Frontal cortex (tissue), 4 donors: Measurements from ENCODE around the gene PLPP1. TPM values are rescaled to one million over a fixed set of nuclear protein-coding genes. Genes with fewer than 3 reads are reported as not detected.

Experiments used
- DNase-seq, 2 donors: peaks; one replicate each; pipeline ENCODE4 v3.0.0; 2012; ENCODE audit warnings: low spot score in 2 of 2
- FAIRE-seq: peaks from 2 replicates; lab custom pipeline; 2012; peaks lifted over from hg19 to GRCh38; lab: Jason Lieb, UNC
- total RNA-seq: library from RNA; depleted of rRNA; stranded (reverse); fragments of >200 nt; gene quantifications from one replicate; pipeline ENCODE4 v1.2.3, GENCODE V29; 2014
- donor health status: control.
- donor health status: control.
- donor health status: control.

Gene PLPP1
- total RNA-seq, 1 donor from 2014 or later = 25.7 TPM

DNA sequence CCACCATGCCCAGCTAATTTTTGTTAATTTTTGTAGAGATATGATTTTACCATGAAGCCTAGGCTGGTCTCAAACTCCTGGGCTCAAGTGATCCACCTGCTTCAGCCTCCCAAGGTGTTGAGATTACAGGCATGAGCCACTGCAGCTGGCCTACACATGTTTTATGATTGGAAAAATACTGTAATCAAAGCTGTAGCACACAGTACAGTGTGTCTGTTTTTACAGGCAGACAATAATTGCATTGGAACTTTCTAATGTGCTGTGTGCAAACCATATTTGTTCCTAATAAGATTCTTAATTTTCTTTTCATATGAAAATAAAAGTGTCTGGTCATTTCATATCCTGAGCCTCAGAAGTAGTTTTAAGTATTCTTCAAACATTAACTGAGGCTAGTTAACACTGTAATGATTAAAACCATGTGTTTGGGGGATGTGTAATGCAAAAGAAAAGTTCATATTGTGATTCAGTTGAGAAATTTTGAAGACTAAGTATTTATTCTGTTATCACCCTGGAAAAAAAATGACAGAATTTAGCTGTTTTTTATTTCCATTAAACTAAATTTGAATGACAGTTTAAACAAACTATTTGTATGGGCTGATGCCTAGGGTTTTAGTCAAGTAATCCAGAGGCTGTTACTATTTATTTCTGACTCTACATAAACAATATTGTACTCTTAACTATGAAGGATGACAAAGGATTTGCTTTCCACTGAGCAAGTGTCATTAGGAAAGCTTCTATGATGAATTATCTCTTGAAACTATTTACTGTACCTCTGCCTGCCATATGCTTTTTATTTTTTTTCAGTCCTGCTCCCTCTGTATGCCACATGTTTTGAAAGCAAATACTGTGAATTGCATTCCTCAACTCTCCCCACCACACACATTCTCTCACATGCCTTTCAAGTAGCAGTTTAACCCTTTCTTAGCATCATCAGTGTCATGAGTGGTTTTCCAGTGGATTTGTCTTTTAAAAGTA, 115.5 kb downstream of the PLPP1 start:
- no peak for FAIRE-seq

DNA sequence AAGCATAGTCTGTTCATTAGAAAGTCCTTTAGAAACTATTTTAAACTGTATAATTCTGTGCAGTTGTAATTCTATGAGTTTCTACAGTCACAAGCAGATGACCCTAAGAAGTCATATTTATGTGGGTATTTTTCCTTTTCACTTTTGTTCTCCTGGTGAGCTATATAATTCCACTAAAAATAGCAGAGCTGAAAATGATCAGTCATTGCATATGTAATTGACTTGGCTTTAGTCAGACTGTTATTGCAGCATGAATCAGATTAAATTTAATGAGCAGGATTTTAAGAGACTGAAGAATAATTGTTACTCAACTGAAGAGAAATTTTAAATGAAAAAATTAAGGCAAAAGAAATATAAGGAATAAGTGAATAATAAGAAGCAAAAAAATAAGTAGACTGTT, 118.5 kb downstream of the PLPP1 start:
- FAIRE-seq (no peak), DNase-seq (no peak)

More for the DNA sequence above, 115.5 kb downstream of the PLPP1 start:
- no peak for DNase-seq

DNA sequence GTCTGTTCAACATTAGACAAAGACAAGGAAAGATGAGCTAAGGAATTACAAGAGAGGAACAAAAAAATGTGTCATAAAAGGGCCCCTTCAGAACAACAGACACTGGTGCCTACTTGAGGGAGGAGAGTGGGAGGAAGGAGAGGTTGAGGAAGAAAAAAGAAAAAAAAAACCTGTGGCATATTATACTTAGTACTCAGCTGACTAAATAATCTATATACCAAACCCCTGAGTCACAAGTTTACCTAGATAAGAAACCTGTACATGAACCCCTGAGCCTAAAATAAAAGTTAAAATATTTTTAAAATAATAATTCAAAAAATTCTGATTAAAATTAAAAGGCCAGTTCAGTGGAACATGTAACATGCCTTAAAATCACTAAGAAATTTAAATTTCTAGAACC, 119.7 kb downstream of the PLPP1 start:
- DNase-seq = no peak
- FAIRE-seq = no peak

DNA sequence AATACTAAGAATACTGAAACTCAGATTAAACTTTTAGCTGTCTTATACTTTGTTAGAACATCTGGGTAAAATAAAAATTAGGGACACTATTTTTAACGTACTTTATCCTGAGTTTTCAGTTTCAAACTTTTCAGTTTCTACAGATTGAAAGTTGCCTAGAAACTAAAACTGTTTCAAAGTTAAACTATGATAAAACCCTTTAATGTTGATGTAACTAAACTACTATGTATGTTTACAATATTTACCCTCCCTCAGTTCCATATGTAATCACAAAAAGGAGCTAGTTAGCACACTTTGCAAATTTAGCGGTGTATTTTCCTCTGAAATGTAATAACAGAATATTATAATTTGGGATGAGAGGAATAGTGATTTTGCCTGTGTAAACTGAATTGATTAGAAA, 121.1 kb downstream of the PLPP1 start:
- no peak for DNase-seq
- FAIRE-seq = no peak

DNA sequence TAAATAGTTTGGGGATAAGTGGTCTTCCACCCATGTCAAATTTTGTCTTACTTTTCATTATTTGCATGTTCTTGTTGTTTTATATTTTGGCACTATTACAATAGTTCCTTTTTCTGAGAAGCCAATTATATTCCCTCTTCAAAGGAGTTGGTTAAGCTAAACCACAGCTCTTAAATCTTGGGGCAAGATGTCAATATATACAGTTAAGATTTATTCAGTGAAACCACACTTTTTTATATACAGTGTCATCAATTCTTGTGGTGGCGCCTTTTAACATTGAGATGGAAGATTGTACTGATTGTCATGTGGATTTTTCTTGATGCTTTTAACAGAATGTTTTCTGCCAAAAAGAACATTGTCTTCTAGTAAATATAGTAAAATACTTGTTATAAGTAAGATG, 122.9 kb downstream of the PLPP1 start:
- DNase-seq (no peak), FAIRE-seq (no peak)

DNA sequence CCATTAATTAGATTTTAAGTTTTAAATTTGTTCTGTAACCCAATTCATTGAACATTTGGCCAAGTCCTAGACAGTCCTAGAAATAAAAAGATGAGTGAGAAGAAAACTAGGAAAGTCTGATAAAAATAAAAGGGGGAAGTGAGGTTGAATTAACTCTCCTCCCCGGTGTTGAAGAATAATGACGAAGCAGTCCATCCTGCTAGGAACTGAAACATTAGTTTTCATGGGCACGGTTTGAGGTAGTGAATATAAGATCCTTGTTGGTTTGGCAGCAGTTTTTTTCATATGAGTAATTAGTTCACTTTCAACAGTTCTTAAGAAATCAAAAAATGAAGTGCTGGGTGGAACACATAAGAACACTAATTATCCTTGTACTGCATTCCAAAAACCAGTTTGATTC, 123.9 kb downstream of the PLPP1 start:
- DNase-seq = no peak
- FAIRE-seq = no peak

DNA sequence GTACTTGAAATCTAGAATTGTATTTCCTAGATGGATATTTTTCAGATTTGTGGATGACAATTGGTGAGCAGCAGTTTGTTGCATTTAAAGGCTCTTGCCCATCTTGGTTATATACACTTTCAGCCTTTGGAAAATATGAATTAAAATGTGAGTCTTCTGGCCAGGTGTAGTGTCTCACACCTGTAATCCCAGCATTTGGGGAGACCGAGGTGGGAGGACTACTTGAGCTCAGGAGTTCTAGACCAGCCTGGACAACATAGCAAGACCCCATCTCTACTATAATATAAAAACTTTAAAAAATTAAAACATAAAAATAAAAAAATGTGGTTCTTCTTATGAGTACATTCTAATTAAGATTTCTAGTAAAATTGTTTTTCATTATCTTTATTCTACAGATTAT, 125.0 kb downstream of the PLPP1 start:
- peak; percentile 85 for FAIRE-seq
- no peak for DNase-seq

DNA sequence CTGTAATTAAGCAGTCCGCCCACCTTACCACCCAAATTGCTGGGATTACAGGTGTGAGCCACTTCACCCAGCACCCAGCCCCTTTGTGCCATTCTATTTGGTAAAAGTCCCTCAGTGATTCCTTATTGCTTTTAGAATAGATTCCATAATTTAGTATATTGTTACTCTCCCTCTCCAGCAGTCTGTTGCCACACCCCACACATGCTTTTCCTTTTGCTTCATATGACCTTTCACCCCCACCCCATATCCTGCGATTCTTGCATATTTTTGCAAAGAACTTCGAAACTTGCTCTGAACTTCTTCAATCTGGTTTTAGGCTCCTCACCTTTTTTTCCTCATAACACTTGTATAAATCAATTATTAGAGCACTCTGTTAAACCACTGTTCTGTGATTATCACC, 126.8 kb downstream of the PLPP1 start:
- FAIRE-seq (no peak), DNase-seq (no peak)

DNA sequence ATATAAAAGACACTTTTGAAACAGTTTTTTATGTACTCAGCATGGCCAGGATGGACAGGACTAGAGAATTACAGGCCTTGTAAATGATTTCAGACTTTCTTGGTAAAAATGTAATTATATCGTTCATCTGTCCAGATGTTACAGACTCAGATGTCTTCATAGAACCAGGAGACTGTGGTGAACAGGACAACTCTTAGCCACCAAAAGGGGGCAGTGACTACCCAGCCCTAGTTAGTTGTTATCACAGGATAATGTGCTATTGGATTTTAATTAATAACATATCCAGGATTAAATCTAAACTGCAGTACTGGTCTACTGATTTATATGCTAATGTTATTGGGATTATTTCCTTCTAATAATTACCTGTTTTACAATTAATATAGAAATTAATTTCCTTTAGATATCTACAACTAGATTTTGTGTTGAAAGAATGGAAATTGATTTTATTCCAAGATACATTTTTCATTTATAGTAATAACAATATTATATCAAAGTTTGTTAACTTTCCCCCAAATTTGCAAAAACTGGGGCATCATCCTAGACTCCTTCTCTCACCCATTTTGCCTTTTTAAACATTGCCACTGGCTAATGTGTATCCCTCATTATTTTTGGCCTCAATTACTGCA, 127.6 kb downstream of the PLPP1 start:
- DNase-seq = peak in 1 of 2 donors; percentile 8
- peak; percentile 48 for FAIRE-seq

DNA sequence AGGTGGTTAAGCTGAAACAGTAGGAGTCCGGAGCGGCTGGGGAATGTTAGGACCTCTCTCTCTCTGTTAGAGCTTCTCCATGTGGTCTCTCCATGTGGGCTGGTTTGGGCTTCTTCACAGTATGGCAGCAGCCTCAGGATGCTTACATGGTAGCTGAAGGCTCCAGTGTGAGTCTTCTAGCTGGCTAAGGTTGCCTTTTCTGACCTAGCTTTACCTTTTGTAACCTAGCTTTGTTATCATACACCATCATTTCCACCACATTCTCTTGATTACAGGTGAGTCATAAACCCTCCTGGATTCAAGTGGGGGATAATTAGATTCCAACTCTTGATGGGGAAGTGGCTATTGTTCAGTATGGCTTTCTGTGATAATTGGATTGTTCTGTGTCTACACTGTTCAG, 128.5 kb downstream of the PLPP1 start:
- DNase-seq = no peak
- no peak for FAIRE-seq

DNA sequence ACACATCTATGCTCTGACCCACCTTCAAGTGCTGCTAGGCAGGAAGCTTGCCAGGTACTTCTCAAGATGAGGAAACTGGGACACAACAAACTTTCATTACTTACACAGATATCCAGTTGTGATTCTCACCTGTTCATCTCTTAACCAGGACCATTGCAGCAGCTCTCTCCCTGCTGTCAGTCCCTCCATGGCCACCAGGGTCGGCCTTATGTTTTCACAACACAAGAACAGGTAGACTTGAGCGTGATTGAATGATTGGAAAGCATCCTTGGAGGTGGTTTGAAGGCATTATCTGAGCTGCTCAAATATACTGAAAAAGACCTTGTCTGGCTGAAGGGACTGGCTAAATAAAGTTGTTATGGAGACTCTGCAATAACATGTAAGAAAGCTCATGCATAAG, 132.6 kb downstream of the PLPP1 start:
- FAIRE-seq (no peak), DNase-seq (no peak)

DNA sequence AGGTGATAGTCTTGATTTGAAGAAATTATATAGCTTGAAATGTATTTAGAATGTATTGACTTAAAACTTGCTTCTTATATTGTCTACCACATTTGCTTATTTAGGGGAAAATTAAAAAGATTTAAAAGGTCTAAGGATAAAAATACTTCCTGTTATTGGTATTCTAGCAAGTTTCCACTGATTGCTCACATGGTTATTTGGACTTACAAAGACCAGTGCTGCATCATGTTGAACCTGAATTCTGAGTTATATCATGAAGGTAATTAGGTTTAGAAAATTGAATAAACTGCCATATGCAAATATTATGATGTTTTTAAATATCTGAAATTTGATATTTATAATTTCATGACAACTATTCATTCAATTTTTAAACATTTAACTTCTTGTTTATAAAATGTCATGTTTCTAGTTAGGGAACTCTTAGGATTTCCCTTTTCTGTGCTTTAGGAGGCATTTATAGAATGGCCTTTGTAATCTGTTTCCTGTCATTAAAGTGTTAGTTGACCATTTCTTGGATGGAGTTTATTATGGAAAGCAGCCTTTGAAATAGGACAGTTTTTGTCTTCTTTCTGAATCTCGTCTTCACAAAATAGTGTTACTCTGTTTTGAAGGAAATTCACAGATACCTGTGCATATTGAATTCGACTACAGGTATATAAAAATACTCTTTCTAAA, 141.1 kb downstream of the PLPP1 start:
- DNase-seq (no peak), FAIRE-seq (no peak)

DNA sequence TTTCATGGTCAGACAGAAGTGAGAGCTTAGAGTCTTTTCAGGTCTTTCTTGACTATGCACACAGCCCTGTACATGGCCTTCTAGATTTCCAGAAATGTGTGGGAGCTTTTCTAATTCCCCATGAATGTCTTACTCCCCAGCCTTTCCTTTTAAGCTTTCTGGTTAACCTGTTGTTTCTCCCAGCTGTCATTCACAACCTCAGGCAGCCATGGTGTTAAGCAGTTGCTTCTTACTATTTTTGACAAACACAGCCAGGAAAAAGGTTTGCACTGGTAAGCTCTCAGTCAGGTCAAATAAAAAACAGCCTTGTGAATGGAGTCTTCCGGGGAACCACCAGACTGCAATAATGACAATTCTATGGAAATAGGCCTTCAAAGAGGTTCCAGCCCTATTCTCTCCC, 142.1 kb downstream of the PLPP1 start:
- FAIRE-seq (no peak), DNase-seq (no peak)

DNA sequence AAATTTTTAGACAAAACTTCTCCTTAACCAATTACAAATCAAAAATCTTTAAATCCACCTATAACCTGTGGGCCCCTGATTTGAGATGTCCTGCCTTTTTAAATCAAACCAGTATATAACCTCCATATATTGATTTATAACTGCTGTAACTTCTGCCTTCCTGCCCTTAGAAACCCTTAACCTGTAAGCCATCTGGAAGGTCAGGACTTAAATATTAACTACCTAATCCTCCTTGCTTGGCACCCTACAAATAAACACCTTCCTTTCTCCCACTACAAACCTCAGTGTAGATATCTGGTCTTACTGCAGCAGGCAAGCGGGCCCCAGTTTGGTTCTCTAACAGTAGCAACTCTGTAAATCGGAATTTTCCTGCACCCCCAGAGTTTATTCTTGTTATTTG, 143.1 kb downstream of the PLPP1 start:
- FAIRE-seq (no peak), DNase-seq (no peak)

DNA sequence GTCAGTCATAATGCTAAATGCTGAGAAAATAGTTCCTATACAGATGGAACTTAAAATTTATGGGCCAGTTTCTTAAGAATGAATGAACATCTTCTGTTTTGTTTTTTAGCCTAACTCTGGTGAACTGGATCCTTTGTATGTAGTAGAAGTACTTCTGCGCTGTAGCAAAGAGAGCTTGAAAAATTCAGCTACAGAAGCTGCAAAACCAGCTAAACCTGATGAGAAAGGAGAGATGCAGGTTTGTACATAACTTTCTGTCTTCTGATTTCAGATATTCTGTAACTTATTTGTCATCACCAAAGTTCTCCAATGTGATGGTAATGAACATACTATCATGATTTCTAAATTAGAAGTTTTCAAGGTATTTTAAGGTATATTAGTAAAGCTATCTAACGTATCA, 146.9 kb downstream of the PLPP1 start:
- no peak for DNase-seq
- FAIRE-seq = peak; percentile 44

DNA sequence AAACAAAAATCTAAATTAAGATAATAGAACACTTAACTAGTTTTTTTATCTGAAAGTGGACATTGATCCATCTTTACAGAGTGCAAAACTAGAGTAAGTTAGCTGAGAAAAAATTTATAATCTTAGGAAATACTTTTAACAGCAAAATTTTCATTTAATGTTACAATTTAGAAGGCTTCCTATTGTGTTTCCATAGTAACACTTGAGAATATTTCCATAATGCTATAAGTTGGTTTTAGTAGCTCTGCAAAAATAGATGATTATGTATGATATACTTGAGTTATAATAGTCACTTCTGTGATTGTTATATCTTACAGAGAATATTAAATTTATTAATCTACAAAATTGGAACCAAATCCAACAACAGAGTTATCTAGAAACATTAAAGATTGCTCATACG, 148.4 kb downstream of the PLPP1 start:
- no peak for DNase-seq
- peak; percentile 23 for FAIRE-seq

DNA sequence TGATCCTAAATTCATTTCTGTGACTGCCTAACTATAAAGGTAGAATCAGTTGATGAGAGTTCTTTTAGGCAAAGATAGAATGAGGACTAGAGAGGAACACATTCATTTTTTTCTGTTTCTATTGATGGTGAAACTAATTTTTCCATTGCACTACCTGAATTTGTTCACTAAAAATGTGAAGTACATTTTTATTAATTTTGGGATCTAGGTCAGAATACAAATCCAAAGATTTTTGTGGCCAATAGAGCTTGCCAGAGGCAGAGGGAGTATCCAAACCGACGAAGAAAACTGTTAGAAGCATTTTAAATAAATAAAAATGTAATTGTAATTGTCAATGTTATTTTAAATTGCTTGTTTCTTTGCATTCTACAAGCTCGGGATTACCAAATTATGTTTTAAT, 148.9 kb downstream of the PLPP1 start:
- no peak for FAIRE-seq
- no peak for DNase-seq

DNA sequence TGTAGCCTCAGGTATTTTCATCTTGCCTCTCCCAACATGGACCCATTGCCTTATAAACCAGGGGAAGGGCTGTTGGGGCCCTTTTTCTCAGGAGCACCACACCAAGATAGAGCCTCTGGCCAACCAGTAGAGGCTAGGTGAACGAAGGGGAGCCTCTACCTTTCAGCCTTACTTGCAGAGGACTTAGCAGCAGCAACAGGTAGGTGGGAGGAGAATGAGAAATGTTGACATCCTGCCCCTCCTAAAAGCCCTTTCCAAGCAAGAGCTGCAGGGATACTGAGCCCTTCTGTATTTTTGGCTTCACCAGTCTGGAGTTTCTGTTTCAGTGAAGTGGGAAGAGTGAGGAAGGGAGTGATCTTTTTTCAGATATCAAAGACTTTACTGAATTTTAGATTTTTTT, 149.5 kb downstream of the PLPP1 start:
- FAIRE-seq (no peak), DNase-seq (no peak)

DNA sequence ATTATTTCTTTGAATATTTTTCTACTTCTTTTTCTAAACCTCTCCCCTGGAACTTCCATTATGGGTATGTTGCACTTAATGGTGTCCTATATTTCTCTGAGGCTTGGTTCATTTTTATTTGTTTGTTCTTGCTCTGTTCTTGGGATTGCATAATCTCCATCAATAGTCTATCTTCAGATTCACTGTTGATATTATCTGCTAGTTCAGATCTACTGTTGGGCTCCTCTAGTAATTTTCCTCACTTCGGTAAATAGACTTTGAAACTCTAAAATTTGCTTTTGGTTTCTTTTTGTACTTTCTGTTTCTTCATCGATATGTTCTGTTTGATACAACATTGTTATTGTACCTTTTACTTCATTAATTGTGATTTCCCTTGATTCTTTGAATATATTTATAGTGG, 150.7 kb downstream of the PLPP1 start:
- no peak for FAIRE-seq
- no peak for DNase-seq

DNA sequence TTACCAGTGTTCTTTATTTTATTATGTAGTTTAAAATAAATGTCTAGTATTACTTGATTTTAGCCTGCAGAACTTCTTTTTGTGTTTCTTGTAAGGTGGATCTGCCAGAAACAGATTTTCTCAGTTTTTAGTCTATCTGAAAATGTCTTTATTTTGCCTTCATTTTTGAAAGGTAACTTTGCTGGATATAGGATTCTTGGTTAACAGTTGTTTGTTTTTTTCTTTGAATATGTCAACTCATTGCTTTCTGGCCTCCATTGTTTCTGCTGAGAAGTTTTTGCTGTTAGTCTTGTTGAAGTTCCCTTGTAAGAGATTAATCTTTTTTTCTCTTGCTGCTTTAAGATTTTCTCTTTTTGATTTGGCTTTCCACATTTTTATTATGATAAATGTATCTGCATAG, 151.5 kb downstream of the PLPP1 start:
- no peak for DNase-seq
- FAIRE-seq = peak; percentile 44

DNA sequence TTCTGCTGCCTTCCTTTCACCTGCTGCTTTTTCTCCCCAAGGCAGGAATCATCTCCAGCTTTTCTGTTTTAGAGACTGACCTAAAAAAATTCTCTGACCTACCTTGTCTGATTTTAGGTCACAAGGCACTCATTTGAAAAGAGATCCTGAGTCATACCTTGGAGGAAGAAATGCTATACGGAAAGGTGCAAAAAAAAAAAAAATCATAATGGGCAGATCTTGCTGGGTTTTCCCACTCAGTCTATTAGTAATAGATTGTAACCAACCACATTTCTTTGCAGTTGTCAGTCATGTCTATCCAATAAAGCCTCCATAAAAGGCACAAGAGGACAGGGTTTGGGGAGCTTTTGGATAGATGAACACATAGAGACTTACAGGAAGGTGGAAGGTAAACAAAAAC, 157.0 kb downstream of the PLPP1 start:
- DNase-seq = no peak
- FAIRE-seq = no peak
